ENCODE data around the gene ST3GAL6. TPM values are rescaled to one million over a fixed set of nuclear protein-coding genes. Genes with fewer than 3 reads are reported as not detected.

ST3GAL6 gene
- total and polyA plus RNA-seq, 2 of the 4 experiments (the other 2 are of a cell fraction): 0.36 to 0.99 TPM

DNA sequence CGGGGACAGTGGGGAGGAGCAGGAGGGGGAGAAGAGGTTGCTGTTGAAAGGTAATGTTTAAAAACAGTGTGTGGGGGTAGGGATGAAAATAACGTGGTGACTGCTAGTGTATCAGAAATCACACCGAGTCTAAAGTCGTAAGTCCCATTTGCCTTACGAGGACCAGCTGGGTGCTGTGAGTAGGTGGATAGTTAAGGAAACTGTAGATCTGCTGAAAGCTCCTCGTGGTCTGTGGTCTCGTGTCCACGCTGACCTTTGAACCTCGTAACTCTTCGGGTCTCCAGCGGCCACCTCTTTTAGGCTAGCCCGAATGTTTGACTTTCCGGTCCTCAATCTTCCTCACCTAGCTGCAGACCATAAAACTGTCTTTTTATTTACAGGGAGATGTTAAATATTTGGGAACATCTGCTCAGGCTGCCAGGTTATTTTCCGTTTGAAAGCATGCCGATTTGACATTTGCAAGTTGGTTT is 29.3 kb upstream of the ST3GAL6 start:
- Histone ChIP-seq H3K36me3 (ENCODE audit: control insufficient read depth, insufficient read depth, low read length) (no peaks in the 10 kb centered on the region), H4K8ac (ENCODE audit: low read depth in 2 of 2, low read length in 2 of 2) (peak overlapping the region in 1 of 2 experiments; percentile 40; a peak in 1 of 4 replicates), H3K79me1 (ENCODE audit: low read depth in 1 of 2, low read length in 2 of 2) (peaks cover 4 to 6% of the 10 kb centered on the region in 2 experiments; a peak in 1 of 4 replicates), H3K9ac (ENCODE audit: low read depth, low read length) (peak overlapping the region; percentile 7; the same call in 1 of the 2 replicates), H3K4me3 (ENCODE audit: insufficient read depth, low read depth, low read length) (peak overlapping the region; percentile 62), H3K9me1 (ENCODE audit: insufficient read depth, low read length) (no peaks in the 10 kb centered on the region), H3K23ac (ENCODE audit: low read depth, low read length) (peak overlapping the region; percentile 85), H3K27me3 (ENCODE audit: control insufficient read depth, insufficient read depth, low read length) (peaks cover 6% of the 10 kb centered on the region; the same call in 1 of the 2 replicates), H2BK5ac (ENCODE audit: low read depth, low read length, poor library complexity, severe bottlenecking) (no peak overlapping the region), H4K20me1 (ENCODE audit: insufficient read depth, low read length) (no peaks in the 10 kb centered on the region), H2BK15ac (ENCODE audit: low read depth, low read length) (no peak overlapping the region), H3K4me1 (ENCODE audit: control insufficient read depth, insufficient read depth, low read length) (peaks cover 2% of the 10 kb centered on the region), H3K27ac (ENCODE audit: insufficient read depth, low read length) (no peak overlapping the region), H3K4me2 (ENCODE audit: low read depth, low read length) (peak overlapping the region; percentile 85), H3K9me3 (ENCODE audit: control insufficient read depth, insufficient read depth, low read length) (no peaks in the 10 kb centered on the region), H2BK20ac (ENCODE audit: low read depth, low read length) (no peak overlapping the region), H2AK5ac (ENCODE audit: low read depth, low read length) (no peak overlapping the region), H4K5ac (ENCODE audit: low read depth, low read length) (no peak overlapping the region), H3K14ac (replicated peaks; ENCODE audit: low read depth, low read length) (peak overlapping the region; percentile 72; the same call in 1 of the 2 replicates), H4K91ac (ENCODE audit: insufficient read depth, low read depth, low read length) (no peak overlapping the region), H2AK9ac (replicated peaks; ENCODE audit: low read depth, low read length, poor library complexity) (peak overlapping the region; percentile 63), H2AFZ (replicated peaks; ENCODE audit: low read length, poor library complexity) (peak overlapping the region; percentile 96), H3K18ac (ENCODE audit: low read depth, low read length) (no peak overlapping the region), H3K56ac (ENCODE audit: extremely low read depth, insufficient read depth, low read length) (no peak overlapping the region), H3K4ac (ENCODE audit: low read depth, low read length) (no peak overlapping the region), H2BK120ac (ENCODE audit: low read depth, low read length) (no peak overlapping the region)
- POLR2A ChIA-PET (ENCODE audit: unreplicated experiment): no interaction called here
- BruUV-seq (replicated peaks): no TSS peak
- 0% methylated on average over 1 of the region's 15 CpGs; no CpG with 5 or more reads in 1 of the 2 experiments for WGBS, 2 experiments (ENCODE audit: extremely low coverage in 2 of 2, insufficient read length in 1 of 2)
- intact Hi-C loops (cut with micrococcal nuclease) (loop anchor here (5.0 kb wide), 1 partner anchor 63 kb away; no protein-coding TSS in a partner anchor), in situ Hi-C loops (cut with MboI; ENCODE audit: low sequenced_read_pairs) (no loop called here), dilution Hi-C loops (cut with HindIII; ENCODE audit: low sequenced_read_pairs, unreplicated experiment) (no loop called here)
- no peak for TF ChIP-seq MAZ (IDR thresholded peaks at IDR 0.05; ENCODE audit: borderline replicate concordance, low read depth, low read length)
- TF ChIP-seq MXI1 (IDR thresholded peaks at IDR 0.05; ENCODE audit: borderline replicate concordance, low read depth, low read length): no peak
- no peak for TF ChIP-seq USF2 (IDR thresholded peaks at IDR 0.05; ENCODE audit: low read depth, low read length)
- TF ChIP-seq CTCF (conservative IDR thresholded peaks at IDR 0.05; ENCODE audit: low read depth, low read length): no peak
- TF ChIP-seq RAD21 (IDR thresholded peaks at IDR 0.05; ENCODE audit: low read length): no peak
- TF ChIP-seq CHD1 (IDR thresholded peaks at IDR 0.05; ENCODE audit: low read depth, low read length): no peak
- TF ChIP-seq FOS (IDR thresholded peaks at IDR 0.05; ENCODE audit: low read depth, low read length): no peak
- no peak for TF ChIP-seq CEBPB (IDR thresholded peaks at IDR 0.05; ENCODE audit: low read depth, low read length)
- TF ChIP-seq, protein P1, sequence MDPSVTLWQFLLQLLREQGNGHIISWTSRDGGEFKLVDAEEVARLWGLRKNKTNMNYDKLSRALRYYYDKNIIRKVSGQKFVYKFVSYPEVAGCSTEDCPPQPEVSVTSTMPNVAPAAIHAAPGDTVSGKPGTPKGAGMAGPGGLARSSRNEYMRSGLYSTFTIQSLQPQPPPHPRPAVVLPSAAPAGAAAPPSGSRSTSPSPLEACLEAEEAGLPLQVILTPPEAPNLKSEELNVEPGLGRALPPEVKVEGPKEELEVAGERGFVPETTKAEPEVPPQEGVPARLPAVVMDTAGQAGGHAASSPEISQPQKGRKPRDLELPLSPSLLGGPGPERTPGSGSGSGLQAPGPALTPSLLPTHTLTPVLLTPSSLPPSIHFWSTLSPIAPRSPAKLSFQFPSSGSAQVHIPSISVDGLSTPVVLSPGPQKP (IDR thresholded peaks at IDR 0.05; ENCODE audit: borderline replicate concordance, low read depth, low read length): no peak
- TF ChIP-seq SMC3 (IDR thresholded peaks at IDR 0.05; ENCODE audit: low read depth, low read length): no peak
- no peak for TF ChIP-seq RCOR1 (IDR thresholded peaks at IDR 0.05; ENCODE audit: insufficient replicate concordance, low read length)
- TF ChIP-seq RFX5 (IDR thresholded peaks at IDR 0.05; ENCODE audit: low read depth, low read length): no peak
- no peak for TF ChIP-seq BHLHE40 (IDR thresholded peaks at IDR 0.05; ENCODE audit: low read depth, low read length)
- TF ChIP-seq POLR2A (IDR thresholded peaks at IDR 0.05; ENCODE audit: low read depth, low read length): no peak
- TF ChIP-seq MAFK (IDR thresholded peaks at IDR 0.05; ENCODE audit: low read depth, low read length): no peak
- TF ChIP-seq NFE2L2 (IDR thresholded peaks at IDR 0.05; ENCODE audit: low read depth, low read length): no peak
- CTCF ChIA-PET: no interaction called here
- ATAC-seq (ENCODE audit: low read depth) (no peak), DNase-seq (no peak)

Measured in IMR-90 (cell line).